IMR-90 (cell line): Measurements from ENCODE around the gene AAMP.

Source experiments
- CEBPB ChIP-seq: IDR thresholded peaks from 2 replicates; pipeline ENCODE4 v1.6.1; 2012; ENCODE audit warnings: low read depth, low read length, improper control_type of control experiment
- CHD1 ChIP-seq: IDR thresholded peaks from 2 replicates; pipeline ENCODE4 v1.6.1; 2012; ENCODE audit warnings: low read depth, low read length, improper control_type of control experiment
- ELK1 ChIP-seq: fragments of 150-350 bp; IDR thresholded peaks from 2 replicates; pipeline ENCODE4 v1.6.1; 2016; ENCODE audit warnings: low read depth, mild to moderate bottlenecking, low read length, moderate library complexity, borderline replicate concordance
- FOS ChIP-seq: fragments of 150-350 bp; IDR thresholded peaks from 2 replicates; pipeline ENCODE4 v1.6.1; 2016; ENCODE audit warnings: low read depth, low read length
- MAFK ChIP-seq: IDR thresholded peaks from 2 replicates; pipeline ENCODE4 v1.6.1; 2012; ENCODE audit warnings: low read depth, low read length, improper control_type of control experiment
- MAZ ChIP-seq: IDR thresholded peaks from 2 replicates; pipeline ENCODE4 v1.6.1; 2012; ENCODE audit warnings: low read depth, mild to moderate bottlenecking, low read length, improper control_type of control experiment, moderate library complexity, borderline replicate concordance
- POLR2A ChIP-seq: IDR thresholded peaks from 2 replicates; pipeline ENCODE4 v1.6.1; 2012; ENCODE audit warnings: mild to moderate bottlenecking, low read depth, low read length
- RAD21 ChIP-seq: IDR thresholded peaks from 2 replicates; pipeline ENCODE4 v1.6.1; 2012; ENCODE audit warnings: low read length, improper control_type of control experiment
- RCOR1 ChIP-seq: IDR thresholded peaks from 2 replicates; pipeline ENCODE4 v1.6.1; 2012; ENCODE audit warnings: mild to moderate bottlenecking, low read length, improper control_type of control experiment; ENCODE audit not compliant: insufficient replicate concordance
- SMC3 ChIP-seq: fragments of 150-350 bp; IDR thresholded peaks from 2 replicates; pipeline ENCODE4 v1.6.1; 2016; ENCODE audit warnings: low read depth, mild to moderate bottlenecking, antibody characterized with exemption, low read length, moderate library complexity
- USF2 ChIP-seq: fragments of 150-350 bp; IDR thresholded peaks from 2 replicates; pipeline ENCODE4 v1.6.1; 2017; ENCODE audit warnings: mild to moderate bottlenecking, antibody characterized with exemption, low read length, low read depth
- TF ChIP-seq, protein P1 (sequence below): conservative IDR thresholded peaks from 2 replicates; pipeline ENCODE4 v1.5.1; 2012; ENCODE audit warnings: mild to moderate bottlenecking, low read depth, low read length, improper control_type of control experiment

DNA sequence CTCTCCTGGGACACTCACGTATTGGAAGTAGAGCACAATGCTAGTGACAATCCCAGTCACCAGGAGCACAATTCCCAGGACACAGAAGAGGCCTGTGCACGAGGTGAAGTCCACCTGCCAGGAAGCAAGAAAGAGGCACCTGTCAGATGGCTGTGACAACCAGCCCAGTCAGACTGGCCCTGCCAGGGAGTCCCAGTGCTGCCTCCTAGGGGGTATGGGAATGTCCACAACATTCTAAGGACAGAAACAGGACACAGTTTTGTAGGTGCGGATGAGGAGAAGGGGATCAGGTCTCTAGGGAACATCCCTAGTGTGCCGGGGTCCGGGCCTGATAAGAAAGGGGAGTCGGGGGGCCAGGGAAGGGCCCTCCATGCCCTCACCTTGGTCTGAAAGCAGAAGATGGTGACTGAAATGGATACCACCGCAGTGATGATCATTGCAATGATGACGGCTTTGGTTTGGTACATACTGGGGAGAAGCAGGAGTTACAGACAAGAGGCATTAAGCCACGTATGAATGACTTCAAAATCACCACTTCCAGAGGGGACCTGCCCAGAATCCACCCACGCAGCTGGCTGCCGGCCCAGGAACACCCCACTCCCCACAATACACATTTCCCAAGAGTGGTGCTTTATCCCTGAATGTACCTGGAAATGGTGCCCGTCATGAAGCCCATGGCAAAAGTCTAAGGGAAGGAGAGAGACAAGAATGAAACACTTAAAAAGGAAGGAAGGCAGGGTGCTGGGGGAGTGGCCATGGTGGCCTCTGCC is 7.2 kb upstream of the AAMP start:
- TF ChIP-seq FOS (no peak), RCOR1 (no peak), POLR2A (no peak), ELK1 (no peak), CEBPB (no peak), CHD1 (no peak), SMC3 (no peak), RAD21 (no peak), MAFK (no peak), MAZ (no peak), USF2 (no peak)
- TF ChIP-seq, protein P1, sequence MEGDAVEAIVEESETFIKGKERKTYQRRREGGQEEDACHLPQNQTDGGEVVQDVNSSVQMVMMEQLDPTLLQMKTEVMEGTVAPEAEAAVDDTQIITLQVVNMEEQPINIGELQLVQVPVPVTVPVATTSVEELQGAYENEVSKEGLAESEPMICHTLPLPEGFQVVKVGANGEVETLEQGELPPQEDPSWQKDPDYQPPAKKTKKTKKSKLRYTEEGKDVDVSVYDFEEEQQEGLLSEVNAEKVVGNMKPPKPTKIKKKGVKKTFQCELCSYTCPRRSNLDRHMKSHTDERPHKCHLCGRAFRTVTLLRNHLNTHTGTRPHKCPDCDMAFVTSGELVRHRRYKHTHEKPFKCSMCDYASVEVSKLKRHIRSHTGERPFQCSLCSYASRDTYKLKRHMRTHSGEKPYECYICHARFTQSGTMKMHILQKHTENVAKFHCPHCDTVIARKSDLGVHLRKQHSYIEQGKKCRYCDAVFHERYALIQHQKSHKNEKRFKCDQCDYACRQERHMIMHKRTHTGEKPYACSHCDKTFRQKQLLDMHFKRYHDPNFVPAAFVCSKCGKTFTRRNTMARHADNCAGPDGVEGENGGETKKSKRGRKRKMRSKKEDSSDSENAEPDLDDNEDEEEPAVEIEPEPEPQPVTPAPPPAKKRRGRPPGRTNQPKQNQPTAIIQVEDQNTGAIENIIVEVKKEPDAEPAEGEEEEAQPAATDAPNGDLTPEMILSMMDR = no peak
